ENCODE measurements around the gene DNAJB8. TPM values are rescaled to one million over a fixed set of nuclear protein-coding genes. Genes with fewer than 3 reads are reported as not detected.

The DNAJB8 gene
- total and polyA plus RNA-seq, 9 of the 15 experiments (the other 6 are each of a cell fraction or from before 2014, with no cell fraction given): not detected

- peak; percentile 22 for TF ChIP-seq CCNT2 (IDR thresholded peaks at IDR 0.05; ENCODE audit: borderline replicate concordance, extremely low read depth, insufficient read length, low read depth, low read length)
- TF ChIP-seq EWSR1 (IDR thresholded peaks at IDR 0.05; ENCODE audit: borderline replicate concordance, low read depth, partially characterized antibody): no peak
- no peak for TF ChIP-seq ZNF23 (CRISPR knock-in tag; IDR thresholded peaks at IDR 0.05)
- peak; percentile 66; the same call in 1 of the 2 replicates for TF ChIP-seq GATA2 (CRISPR knock-in tag; IDR thresholded peaks at IDR 0.05)
- no peak for TF ChIP-seq E2F4 (CRISPR knock-in tag; IDR thresholded peaks at IDR 0.05; ENCODE audit: low read depth)
- TF ChIP-seq RFX7 (CRISPR knock-in tag; IDR thresholded peaks at IDR 0.05): no peak
- peak; percentile 27; the same call in 1 of the 2 replicates for TF ChIP-seq CBFA2T2 (conservative IDR thresholded peaks at IDR 0.05)
- no peak for TF ChIP-seq SMARCA5 (IDR thresholded peaks at IDR 0.05)
- no peak for TF ChIP-seq ILK (tag; IDR thresholded peaks at IDR 0.05; ENCODE audit: borderline replicate concordance, low read depth)
- TF ChIP-seq ZHX1 (conservative IDR thresholded peaks at IDR 0.05; ENCODE audit: low read length): no peak
- no peak for TF ChIP-seq KAT8 (IDR thresholded peaks at IDR 0.05; ENCODE audit: low read depth)
- no peak for TF ChIP-seq ZNF436 (CRISPR knock-in tag; IDR thresholded peaks at IDR 0.05)
- no peak for TF ChIP-seq FOSL1 (tag; conservative IDR thresholded peaks at IDR 0.05)
- no peak for TF ChIP-seq ZNF263 (CRISPR knock-in tag; IDR thresholded peaks at IDR 0.05; ENCODE audit: borderline replicate concordance)
- TF ChIP-seq C11orf30 (IDR thresholded peaks at IDR 0.05; ENCODE audit: low read depth): no peak
- TF ChIP-seq ZNF512 (tag; IDR thresholded peaks at IDR 0.05): no peak
- TF ChIP-seq SP2 (IDR thresholded peaks at IDR 0.05; ENCODE audit: extremely low read depth, low read depth, low read length, poor library complexity, severe bottlenecking): no peak
- TF ChIP-seq MTA2 (IDR thresholded peaks at IDR 0.05; ENCODE audit: low read depth): peak; percentile 27; the same call in 1 of the 2 replicates
- TF ChIP-seq TCF15 (CRISPR knock-in tag; IDR thresholded peaks at IDR 0.05): no peak
- 0 out of 4 replicates have a peak, but pooled peaks of 1 of the 2 experiments have one; percentile 17 for TF ChIP-seq MAZ (CRISPR knock-in tag; conservative IDR thresholded peaks at IDR 0.05 in 1 of 2, IDR thresholded peaks at IDR 0.05 in 1 of 2)
- TF ChIP-seq ZNF316 (IDR thresholded peaks at IDR 0.05): no peak
- TF ChIP-seq ZEB2 (IDR thresholded peaks at IDR 0.05): no peak
- no peak for TF ChIP-seq BRD9 (IDR thresholded peaks at IDR 0.05; ENCODE audit: low read depth, partially characterized antibody)
- no peak for TF ChIP-seq PHTF2 (CRISPR knock-in tag; IDR thresholded peaks at IDR 0.05)
- TF ChIP-seq PML (IDR thresholded peaks at IDR 0.05; ENCODE audit: low read length): no peak; the same call in 1 of the 2 replicates
Observed at GRCh38 chr3:128495435-128495970, 28.8 kb upstream of the DNAJB8 start (continued).

Measured in K562 (cell line).